ENCODE data around the gene HOXC6.

Gene HOXC6

GRCh38 chr12:54042970-54043853, 15.0 kb downstream of the HOXC6 start:
- no peak for DNase-seq (ENCODE audit: low read depth)

GRCh38 chr12:54044425-54045103, 16.3 kb downstream of the HOXC6 start:
- no peak for DNase-seq (ENCODE audit: low read depth)

- no peak for DNase-seq (ENCODE audit: low read depth)
Measured at GRCh38 chr12:54045401-54045800, 17.2 kb downstream of the HOXC6 start.

GRCh38 chr12:54045868-54046521, 17.8 kb downstream of the HOXC6 start:
- DNase-seq (ENCODE audit: low read depth): no peak

GRCh38 chr12:54046809-54047159, 18.5 kb downstream of the HOXC6 start:
- no peak for DNase-seq (ENCODE audit: low read depth)

GRCh38 chr12:54047160-54047963, 19.1 kb downstream of the HOXC6 start:
- no peak for DNase-seq (ENCODE audit: low read depth)

- DNase-seq (ENCODE audit: low read depth): no peak
Measured at GRCh38 chr12:54047964-54048303, 19.7 kb downstream of the HOXC6 start.

GRCh38 chr12:54048406-54049093, 20.3 kb downstream of the HOXC6 start:
- DNase-seq (ENCODE audit: low read depth): no peak

- no peak for DNase-seq (ENCODE audit: low read depth)
Measured at GRCh38 chr12:54049108-54049507, 20.9 kb downstream of the HOXC6 start.

- DNase-seq (ENCODE audit: low read depth): no peak
Measured at GRCh38 chr12:54050482-54050810, 22.2 kb downstream of the HOXC6 start.

- no peak for DNase-seq (ENCODE audit: low read depth)
Measured at GRCh38 chr12:54051026-54051842, 23.0 kb downstream of the HOXC6 start.

- no peak for DNase-seq (ENCODE audit: low read depth)
Measured at GRCh38 chr12:54051874-54052437, 23.7 kb downstream of the HOXC6 start.

- DNase-seq (ENCODE audit: low read depth): no peak
Measured at GRCh38 chr12:54052438-54053002, 24.3 kb downstream of the HOXC6 start.

- DNase-seq (ENCODE audit: low read depth): no peak
Measured at GRCh38 chr12:54053003-54053750, 24.9 kb downstream of the HOXC6 start.

GRCh38 chr12:54053751-54054741, 25.8 kb downstream of the HOXC6 start, which contains the start of gene HOXC4:
HOXC4 (plus strand) TSS chr12:54053835; CDS start chr12:54053923, 88 bp downstream.
- no peak for DNase-seq (ENCODE audit: low read depth)

- DNase-seq (ENCODE audit: low read depth): no peak
Measured at GRCh38 chr12:54054742-54055194, 26.5 kb downstream of the HOXC6 start.

GRCh38 chr12:54055552-54055951, 27.3 kb downstream of the HOXC6 start:
- DNase-seq (ENCODE audit: low read depth): no peak

GRCh38 chr12:54056110-54056509, 27.9 kb downstream of the HOXC6 start:
- no peak for DNase-seq (ENCODE audit: low read depth)

Data from activated T-cell treated with anti-CD3 and anti-CD28 coated beads for 24 hours (primary cell).